HL-60 (cell line): ENCODE results near the gene BLZF1.
A peak's percentile ranks its signal among the peaks of the same experiment; 100 is the strongest.

Source experiments
- DNase-seq, 2 experiments: peaks; one replicate each; pipeline ENCODE4 v3.0.0-alpha.2; 2010 to 2020; ENCODE audit warnings: low read depth in 1 of 2, low spot score in 1 of 2
- H3K27ac ChIP-seq: fragments of 250-450 bp; sonication (Bioruptor Pico); replicated peaks from 2 replicates; pipeline ENCODE4 v1.5.1; 2020; ENCODE audit warnings: mild to moderate bottlenecking, moderate library complexity
- H3K27me3 ChIP-seq: fragments of 250-450 bp; sonication (Bioruptor Pico); 2 replicates; pipeline ENCODE4 v1.5.1; 2021; ENCODE audit warnings: mild to moderate bottlenecking, moderate library complexity; ENCODE audit not compliant: insufficient read depth, poor library complexity, severe bottlenecking
- H3K4me3 ChIP-seq: replicated peaks from 2 replicates; pipeline ENCODE4 v1.5.1; 2011; ENCODE audit warnings: mild to moderate bottlenecking, control low read depth, low read length; ENCODE audit not compliant: insufficient read depth
- GABPA ChIP-seq: IDR thresholded peaks from 2 replicates; pipeline ENCODE4 v1.6.1; 2012; ENCODE audit warnings: low read depth
- POLR2AphosphoS5 ChIP-seq: IDR thresholded peaks from 2 replicates; pipeline ENCODE4 v1.6.1; 2012; ENCODE audit warnings: low read depth
- SPI1 ChIP-seq: IDR thresholded peaks from 2 replicates; pipeline ENCODE4 v1.6.1; 2012; ENCODE audit warnings: low read depth, mild to moderate bottlenecking, borderline replicate concordance
- TF ChIP-seq, protein P1 (sequence below): IDR thresholded peaks from 2 replicates; pipeline ENCODE4 v1.6.1; 2012; ENCODE audit warnings: low read depth; ENCODE audit not compliant: insufficient replicate concordance
- TF ChIP-seq, protein P2 (sequence below): IDR thresholded peaks from one replicate; pipeline ENCODE4 v1.5.1; 2011; ENCODE audit warnings: low read length, control low read depth, inconsistent platforms; ENCODE audit not compliant: insufficient read depth

Gene BLZF1

DNA sequence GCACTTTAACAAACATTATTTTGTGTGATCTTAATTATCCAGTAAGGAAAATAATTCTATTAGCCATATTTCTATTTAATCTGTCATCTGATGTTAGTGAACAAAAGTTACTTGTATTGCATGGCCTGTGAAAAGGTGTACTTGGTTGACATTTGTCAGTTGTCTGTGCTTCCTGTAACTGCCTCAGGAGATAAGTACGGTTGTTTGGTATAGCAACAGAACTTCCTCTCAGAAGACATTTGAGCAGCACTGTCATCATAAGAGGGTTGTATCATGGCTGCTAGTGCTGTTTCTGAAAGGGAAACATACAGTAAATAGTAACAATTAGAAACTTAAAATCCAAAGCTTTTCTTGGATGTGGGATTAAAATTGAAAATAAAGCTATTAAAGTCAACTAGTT is 3.4 kb downstream of the BLZF1 start:
- Histone ChIP-seq H3K27ac (peak overlapping the region; percentile 66), H3K27me3 (no peaks in the 10 kb centered on the region), H3K4me3 (no peak overlapping the region)
- DNase-seq = peak; percentile 50 to 61
- TF ChIP-seq, protein P1, sequence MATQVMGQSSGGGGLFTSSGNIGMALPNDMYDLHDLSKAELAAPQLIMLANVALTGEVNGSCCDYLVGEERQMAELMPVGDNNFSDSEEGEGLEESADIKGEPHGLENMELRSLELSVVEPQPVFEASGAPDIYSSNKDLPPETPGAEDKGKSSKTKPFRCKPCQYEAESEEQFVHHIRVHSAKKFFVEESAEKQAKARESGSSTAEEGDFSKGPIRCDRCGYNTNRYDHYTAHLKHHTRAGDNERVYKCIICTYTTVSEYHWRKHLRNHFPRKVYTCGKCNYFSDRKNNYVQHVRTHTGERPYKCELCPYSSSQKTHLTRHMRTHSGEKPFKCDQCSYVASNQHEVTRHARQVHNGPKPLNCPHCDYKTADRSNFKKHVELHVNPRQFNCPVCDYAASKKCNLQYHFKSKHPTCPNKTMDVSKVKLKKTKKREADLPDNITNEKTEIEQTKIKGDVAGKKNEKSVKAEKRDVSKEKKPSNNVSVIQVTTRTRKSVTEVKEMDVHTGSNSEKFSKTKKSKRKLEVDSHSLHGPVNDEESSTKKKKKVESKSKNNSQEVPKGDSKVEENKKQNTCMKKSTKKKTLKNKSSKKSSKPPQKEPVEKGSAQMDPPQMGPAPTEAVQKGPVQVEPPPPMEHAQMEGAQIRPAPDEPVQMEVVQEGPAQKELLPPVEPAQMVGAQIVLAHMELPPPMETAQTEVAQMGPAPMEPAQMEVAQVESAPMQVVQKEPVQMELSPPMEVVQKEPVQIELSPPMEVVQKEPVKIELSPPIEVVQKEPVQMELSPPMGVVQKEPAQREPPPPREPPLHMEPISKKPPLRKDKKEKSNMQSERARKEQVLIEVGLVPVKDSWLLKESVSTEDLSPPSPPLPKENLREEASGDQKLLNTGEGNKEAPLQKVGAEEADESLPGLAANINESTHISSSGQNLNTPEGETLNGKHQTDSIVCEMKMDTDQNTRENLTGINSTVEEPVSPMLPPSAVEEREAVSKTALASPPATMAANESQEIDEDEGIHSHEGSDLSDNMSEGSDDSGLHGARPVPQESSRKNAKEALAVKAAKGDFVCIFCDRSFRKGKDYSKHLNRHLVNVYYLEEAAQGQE = no peak
- TF ChIP-seq, protein P2, sequence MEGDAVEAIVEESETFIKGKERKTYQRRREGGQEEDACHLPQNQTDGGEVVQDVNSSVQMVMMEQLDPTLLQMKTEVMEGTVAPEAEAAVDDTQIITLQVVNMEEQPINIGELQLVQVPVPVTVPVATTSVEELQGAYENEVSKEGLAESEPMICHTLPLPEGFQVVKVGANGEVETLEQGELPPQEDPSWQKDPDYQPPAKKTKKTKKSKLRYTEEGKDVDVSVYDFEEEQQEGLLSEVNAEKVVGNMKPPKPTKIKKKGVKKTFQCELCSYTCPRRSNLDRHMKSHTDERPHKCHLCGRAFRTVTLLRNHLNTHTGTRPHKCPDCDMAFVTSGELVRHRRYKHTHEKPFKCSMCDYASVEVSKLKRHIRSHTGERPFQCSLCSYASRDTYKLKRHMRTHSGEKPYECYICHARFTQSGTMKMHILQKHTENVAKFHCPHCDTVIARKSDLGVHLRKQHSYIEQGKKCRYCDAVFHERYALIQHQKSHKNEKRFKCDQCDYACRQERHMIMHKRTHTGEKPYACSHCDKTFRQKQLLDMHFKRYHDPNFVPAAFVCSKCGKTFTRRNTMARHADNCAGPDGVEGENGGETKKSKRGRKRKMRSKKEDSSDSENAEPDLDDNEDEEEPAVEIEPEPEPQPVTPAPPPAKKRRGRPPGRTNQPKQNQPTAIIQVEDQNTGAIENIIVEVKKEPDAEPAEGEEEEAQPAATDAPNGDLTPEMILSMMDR = no peak
- TF ChIP-seq GABPA = no peak
- no peak for TF ChIP-seq POLR2AphosphoS5
- peak; percentile 67; the same call in 1 of the 2 replicates for TF ChIP-seq SPI1

DNA sequence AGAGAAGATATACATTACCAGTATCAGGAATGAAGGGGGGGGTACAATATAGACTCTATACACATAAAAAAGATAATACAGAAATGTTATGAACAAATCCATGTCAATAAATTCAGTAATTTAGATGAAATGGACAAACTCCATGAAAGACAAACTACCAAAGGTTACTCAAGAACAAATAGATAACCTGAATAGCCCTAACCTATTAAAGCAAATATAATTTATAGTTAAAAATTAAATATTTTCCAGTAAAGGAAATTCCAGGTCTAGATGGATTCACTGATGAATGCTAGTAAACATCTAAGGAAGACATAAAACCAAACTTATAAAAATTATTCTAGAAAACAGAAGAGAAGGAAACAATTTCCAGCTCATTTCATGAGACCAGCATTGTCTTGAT is 13.2 kb downstream of the BLZF1 start:
- no peak overlapping the region for H3K27ac ChIP-seq
- no peak for TF ChIP-seq GABPA
- no peak for TF ChIP-seq SPI1
- TF ChIP-seq, protein P2 = no peak
- TF ChIP-seq, protein P1 = no peak
- TF ChIP-seq POLR2AphosphoS5 = no peak
- DNase-seq = no peak
- no peaks in the 10 kb centered on the region for H3K27me3 ChIP-seq
- no peak overlapping the region for H3K4me3 ChIP-seq

DNA sequence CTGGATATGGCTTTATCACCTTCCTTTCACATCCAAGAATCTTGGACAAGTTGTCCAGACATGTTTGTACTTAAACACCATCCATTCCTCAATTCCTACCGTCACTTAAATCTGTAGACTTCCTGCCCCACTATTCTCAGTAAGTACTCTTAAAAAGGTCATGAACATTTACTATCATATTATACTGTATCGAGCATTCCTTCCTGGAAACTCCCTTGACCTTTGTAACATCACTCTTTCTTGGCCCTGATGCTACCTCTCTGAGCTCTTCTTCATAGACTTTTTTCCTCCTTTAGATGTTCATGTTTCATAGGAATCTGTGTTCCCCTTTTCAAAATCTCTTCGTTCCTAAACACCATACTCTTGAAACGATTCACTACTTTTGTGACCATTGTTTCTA is 15.5 kb downstream of the BLZF1 start:
- Histone ChIP-seq H3K4me3 (no peak overlapping the region), H3K27ac (no peak overlapping the region), H3K27me3 (no peaks in the 10 kb centered on the region)
- TF ChIP-seq SPI1 (no peak), POLR2AphosphoS5 (no peak), GABPA (no peak)
- TF ChIP-seq, protein P1 = no peak
- TF ChIP-seq, protein P2 = no peak
- no peak for DNase-seq
